NCI-H345 (cell line): ENCODE measurements around the gene RPS19.
A peak's percentile ranks its signal among the peaks of the same experiment; 100 is the strongest.

Source experiments
- DNase-seq: peaks from one replicate; lab custom pipeline; 2025; lab: John Stamatoyannopoulos, UW

The RPS19 gene

DNA sequence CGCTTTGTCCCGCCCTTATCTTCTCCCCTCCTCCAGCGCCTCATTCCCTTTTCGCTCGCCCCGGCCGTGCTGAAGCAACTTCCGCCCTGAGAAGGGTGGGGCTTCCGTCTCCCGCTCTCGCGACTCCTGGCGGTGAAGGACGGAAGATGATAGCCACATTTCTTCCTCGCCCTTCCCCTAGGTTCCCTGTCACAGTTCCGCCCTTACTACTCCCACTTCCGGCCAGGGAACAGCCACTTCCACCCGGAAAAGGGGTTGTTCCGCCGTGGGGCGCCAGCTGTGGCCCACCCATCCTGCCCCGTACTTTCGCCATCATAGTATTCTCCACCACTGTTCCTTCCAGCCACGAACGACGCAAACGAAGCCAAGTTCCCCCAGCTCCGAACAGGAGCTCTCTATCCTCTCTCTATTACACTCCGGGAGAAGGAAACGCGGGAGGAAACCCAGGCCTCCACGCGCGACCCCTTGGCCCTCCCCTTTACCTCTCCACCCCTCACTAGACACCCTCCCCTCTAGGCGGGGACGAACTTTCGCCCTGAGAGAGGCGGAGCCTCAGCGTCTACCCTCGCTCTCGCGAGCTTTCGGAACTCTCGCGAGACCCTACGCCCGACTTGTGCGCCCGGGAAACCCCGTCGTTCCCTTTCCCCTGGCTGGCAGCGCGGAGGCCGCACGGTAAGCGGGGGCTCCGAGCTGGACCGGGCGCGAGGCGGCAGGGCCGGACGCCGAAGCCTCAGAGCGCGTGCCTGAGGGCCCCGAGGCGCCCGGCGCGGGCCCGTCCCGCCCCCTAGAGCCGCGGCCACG, at the start of gene RPS19:
TSS of gene RPS19 (plus strand) at position 638 of the 801 bp plus-strand sequence. CDS start 520 bp downstream, outside the sequence.
- peak; percentile 96 for DNase-seq

DNA sequence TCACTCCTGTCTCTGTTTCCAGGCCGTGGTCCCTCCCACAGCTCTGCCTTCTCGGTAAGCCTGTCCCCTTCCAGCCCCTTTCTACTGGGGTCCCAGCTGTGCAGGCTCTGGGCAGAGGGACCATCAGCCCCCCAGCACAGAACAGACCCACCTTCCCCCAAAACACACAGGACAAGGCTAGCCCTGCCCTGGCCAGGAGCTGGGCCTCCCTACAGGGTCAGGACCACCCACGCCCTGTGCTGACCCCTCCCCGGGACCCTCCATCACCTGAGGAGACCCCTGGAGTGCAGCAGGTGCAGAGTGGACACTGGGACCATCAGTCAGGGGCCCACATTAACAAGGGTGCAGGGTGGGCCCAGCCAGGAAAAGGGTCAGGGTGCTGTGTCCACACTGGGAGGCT, 49.8 kb upstream of the RPS19 start:
- DNase-seq, result no peak

DNA sequence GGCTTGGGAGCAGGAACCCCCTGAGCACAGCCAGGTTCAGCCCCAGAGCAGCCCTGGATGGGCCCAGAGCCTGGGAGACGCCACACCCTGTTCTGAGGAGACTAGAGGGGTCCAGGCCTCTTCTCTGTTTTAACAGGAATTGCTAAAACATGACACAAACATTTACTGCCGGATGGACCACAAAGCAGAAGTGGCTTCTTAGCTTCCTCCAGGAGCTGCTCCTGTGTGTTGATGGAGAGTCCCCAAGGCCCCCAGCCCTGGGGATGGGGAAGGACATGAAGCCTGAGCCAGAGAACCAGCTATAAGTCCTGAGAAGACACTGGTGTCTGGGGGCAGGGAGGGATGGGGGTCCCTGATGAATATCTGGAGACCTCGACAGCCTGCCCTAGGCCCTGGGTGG, 49.0 kb upstream of the RPS19 start:
- no peak for DNase-seq

GRCh38 chr19:41811981-41812380, 48.1 kb upstream of the RPS19 start:
- no peak for DNase-seq

- no peak for DNase-seq
Measured at GRCh38 chr19:41813911-41814310, 46.1 kb upstream of the RPS19 start.

DNA sequence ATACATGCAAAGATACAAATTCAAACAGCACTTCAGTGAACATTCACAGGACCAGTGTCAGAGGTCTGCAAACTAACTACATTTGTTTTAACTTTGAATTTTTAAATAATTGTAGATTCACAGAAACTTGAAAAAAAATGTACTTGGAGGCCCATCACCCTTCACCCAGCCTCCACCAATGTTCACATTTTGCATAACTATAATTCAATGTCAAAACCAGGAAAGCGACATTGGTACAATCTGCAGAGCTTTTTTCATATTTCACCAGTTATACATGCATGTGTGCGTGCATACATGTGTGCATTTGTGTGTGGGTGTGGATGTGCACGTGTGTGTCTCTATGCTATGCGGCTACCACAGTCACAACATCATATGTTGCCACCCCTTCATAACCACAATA, 44.8 kb upstream of the RPS19 start:
- DNase-seq, result no peak

DNA sequence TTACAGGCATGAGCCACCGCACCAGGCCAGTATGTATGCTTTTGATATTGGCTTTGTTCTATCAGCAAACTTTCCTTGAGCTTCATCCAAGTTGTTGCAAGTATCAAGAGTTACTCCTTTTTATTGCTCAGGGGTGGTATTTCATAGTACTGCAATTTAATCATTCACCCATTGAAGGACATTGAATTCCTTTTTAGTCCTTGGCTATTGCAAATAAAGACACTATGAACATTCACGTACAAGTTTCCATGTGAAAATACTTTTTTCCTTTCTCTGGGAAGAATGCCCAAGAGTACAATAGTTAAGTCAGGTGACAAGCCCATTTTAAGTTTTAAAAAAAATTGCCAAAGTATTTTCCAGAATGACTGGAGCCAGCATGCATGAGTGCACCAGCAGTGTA, 43.3 kb upstream of the RPS19 start:
- DNase-seq, result no peak

DNA sequence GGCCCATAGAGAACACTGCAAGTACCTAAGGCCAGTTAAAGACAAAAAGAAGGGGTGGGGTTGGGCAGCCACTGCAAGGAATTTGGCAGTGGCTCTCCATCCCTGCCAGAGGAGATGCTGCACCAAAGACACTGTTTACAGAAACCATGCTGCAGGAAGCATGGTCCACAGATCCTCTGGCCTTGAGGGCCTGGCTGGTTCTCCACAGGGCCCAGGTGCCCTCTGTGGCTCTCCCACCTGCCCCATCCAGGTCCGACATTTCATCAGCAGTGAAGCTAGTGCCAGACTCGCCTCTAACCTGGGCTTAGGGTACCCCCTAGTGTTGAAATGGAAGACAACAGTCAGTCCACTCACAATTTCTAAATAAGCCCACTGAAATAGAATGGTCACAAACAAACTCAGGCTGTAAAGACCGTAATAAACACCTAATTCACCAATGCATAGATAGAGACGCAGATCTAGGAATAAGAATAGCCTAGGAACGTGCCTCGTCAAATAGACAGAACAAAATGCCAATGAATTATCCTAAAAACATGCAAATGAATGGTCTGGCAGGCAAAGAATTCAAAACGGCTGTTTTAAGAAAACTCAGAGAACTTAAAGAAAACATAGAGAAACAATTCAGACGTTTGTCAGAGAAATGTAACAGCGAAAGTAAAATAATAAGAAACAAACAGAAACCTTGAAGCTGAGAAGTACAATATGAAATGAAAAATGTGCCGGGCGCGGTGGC, 38.9 kb upstream of the RPS19 start:
- peak; percentile 63 for DNase-seq

- no peak for DNase-seq
Measured at GRCh38 chr19:41837981-41838708, 21.9 kb upstream of the RPS19 start.

DNA sequence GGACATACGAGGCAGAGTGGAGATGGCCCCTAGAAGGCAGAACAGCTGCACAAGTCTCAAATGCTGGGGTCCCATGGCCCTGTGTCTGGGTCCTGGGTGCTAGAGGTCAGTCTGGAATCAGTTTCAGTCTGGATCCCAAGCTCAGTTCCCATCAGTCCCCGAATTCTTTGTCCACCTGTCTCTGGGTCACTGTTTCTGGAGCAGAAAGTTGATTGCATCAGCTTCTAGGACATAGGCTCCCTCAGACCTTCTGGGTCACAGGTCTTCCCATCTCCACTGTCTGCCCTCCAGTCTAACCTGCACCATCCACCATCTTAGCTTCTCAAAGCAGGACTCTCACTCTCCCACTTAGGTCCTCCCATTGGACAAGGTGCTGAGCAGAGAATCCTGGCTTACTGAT, 20.8 kb upstream of the RPS19 start:
- no peak for DNase-seq

DNA sequence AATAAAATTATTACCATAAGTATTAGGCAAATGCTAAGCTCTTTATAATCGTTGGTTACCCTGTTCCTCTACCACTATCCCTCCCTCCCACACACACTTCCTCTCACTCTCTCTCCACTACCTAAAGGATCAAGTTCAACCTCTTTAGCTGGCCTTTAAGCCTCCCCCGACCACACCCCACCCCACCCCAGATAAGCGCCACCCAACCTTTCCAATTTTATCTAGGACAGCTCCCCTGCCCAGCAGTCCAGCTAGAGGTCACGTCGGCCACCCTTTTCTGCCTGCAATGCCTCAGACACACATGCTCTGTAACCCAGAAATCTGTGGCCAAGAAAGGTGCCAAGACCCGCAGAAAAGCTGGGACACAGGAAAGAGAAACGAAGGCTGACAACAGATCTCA, 16.7 kb upstream of the RPS19 start:
- DNase-seq, result no peak

DNA sequence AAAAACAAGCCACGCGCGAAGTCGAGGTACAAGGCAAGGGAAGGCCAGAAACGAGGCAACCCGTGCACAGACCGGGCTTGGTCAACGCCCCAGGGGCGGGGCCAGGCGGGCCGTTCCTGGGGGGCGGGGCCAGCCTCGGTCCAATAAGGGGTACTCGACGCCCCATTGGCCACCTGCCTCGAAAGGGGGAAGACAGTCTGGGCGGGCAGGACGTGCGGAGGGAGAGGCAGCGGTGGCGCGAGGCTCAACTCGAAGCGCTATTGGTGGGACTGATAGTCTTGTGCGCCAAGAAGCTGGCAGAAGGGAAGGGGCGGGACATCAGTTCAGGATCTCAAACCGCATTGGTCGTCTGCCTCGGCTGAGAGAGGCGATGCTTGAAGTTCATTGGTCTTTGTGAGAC, 15.5 kb upstream of the RPS19 start, which contains the start of gene LYPD4:
TSS of gene LYPD4 (minus strand) at position 83 of the 400 bp plus-strand sequence. CDS start 5,398 bp downstream, outside the sequence.
- no peak for DNase-seq

DNA sequence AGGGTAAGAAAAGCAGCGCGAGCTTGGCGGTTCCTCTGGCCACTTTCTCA, 15.2 kb upstream of the RPS19 start, which contains the start of gene DMRTC2:
TSS of gene DMRTC2 (plus strand) at position 42 of the 50 bp plus-strand sequence. CDS start 2,387 bp downstream, outside the sequence.
- DNase-seq, result no peak

DNA sequence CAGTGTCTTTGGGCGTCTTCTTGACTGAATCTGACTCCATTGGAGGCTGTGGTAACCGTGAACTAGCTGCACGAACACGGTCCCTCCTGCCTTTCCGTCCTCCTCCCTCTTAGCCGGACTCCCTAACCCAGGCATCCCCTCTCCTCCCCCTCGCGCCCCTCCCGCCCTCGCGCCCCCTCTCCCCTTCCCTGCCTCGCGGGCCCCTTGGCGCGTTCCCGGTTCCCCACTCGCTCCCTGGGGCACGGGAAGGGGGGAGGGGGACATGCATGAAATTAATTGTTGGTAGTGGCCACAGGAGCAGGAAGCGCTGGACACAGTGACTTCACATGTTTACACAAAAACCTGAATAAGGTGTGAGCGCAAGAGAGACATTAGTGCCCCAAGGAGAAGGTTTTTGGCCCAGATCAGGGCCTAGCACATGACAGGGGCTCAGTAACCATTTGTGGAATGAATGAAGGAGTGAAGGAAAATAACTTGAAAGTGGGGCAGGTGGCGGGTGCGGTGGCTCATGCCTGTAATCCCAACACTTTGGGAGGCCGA, 14.9 kb upstream of the RPS19 start:
- no peak for DNase-seq

DNA sequence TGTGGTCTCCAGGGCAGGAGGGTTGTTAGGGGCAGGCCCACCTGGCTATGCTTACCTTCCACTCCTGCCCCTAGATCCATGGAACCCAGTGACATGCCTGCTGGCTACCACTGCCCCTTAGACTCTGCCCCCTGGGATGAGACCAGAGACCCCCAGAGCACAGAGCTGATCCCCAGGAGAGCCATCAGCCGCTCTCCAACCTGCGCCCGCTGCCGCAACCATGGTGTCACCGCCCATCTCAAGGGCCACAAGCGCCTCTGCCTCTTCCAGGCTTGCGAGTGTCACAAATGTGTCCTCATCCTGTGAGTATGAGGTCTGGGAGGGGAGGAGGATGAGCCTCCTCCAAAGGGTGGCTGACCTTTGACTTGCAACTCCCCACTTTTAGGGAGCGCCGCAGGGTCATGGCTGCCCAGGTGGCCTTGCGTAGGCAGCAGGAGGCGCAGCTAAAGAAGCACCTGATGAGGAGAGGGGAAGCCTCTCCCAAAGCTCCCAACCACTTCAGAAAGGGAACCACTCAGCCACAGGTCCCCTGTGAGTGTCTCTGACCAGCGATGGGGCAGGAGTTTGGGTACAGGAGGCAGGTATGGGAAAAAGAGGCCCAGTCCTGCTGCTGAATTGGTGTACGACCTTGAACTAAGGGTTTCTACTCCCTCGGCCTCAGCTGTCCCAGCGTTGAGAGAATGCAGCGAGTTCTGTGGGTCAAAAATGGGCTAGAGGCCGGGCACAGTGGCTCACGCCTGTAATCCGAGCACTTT, 12.5 kb upstream of the RPS19 start:
- no peak for DNase-seq

GRCh38 chr19:41848666-41849065, 11.4 kb upstream of the RPS19 start:
- DNase-seq, result no peak

- DNase-seq, result no peak
Measured at GRCh38 chr19:41849067-41849466, 11.0 kb upstream of the RPS19 start.

- no peak for DNase-seq
Measured at GRCh38 chr19:41850381-41850780, 9.7 kb upstream of the RPS19 start.

- DNase-seq, result no peak
Measured at GRCh38 chr19:41851456-41851855, 8.6 kb upstream of the RPS19 start.

DNA sequence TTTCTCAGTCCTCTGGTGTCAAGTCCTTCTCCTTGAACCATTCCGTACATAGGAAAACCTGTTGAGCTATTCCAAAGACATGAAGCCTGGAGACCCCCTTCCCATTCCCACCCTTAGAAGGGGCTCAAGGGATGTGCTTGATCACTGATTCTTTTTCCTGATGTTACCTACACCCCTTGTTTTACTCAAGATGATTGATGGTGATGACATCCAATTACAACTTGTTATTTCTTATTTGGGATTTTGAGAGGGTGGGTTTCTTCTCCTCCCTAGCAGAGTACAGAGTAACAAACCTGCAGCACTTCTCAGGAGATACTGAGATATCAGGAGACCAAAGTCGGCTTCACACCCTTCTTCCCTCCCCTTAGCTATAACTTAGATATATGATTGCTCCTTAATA, 6.7 kb upstream of the RPS19 start:
- DNase-seq, result no peak

GRCh38 chr19:41853768-41854167, 6.3 kb upstream of the RPS19 start:
- DNase-seq, result no peak

GRCh38 chr19:41859213-41859617, 840 bp upstream of the RPS19 start:
- no peak for DNase-seq
